HG03064 (cell line): Measurements from ENCODE around the gene ACTC1.
"Not testable (repeated sequence)": the region's sequence is repeated elsewhere in the genome, so short reads cannot be mapped to it uniquely, and the experiment has no call there.

Experiments
- ATAC-seq: cut with Tn5 transposase; IDR thresholded peaks from one replicate; pipeline ENCODE4 v1.9.1; 2021; ENCODE audit warnings: low read depth; ENCODE audit not compliant: unreplicated experiment

Gene ACTC1

GRCh38 chr15:34795267-34796081, at the start of gene ACTC1:
TSS of gene ACTC1 (minus strand) at chr15:34795549. CDS start at chr15:34794808, 741 bp downstream.
- no peak for ATAC-seq

GRCh38 chr15:34841262-34841725, 45.9 kb upstream of the ACTC1 start:
- no peak for ATAC-seq

- no peak for ATAC-seq
These were observed 42.9 kb upstream of the ACTC1 start for GRCh38 chr15:34838282-34838681.

- no peak for ATAC-seq
These were observed 42.1 kb upstream of the ACTC1 start for GRCh38 chr15:34837246-34838016.

GRCh38 chr15:34828145-34828911, 33.0 kb upstream of the ACTC1 start:
- ATAC-seq = no peak

GRCh38 chr15:34821831-34822230, 26.5 kb upstream of the ACTC1 start:
- no peak for ATAC-seq

GRCh38 chr15:34820110-34820509, 24.8 kb upstream of the ACTC1 start:
- ATAC-seq = no peak

- ATAC-seq = no peak
These were observed 23.2 kb upstream of the ACTC1 start for GRCh38 chr15:34818526-34818925.

GRCh38 chr15:34815836-34816235, 20.5 kb upstream of the ACTC1 start:
- no peak for ATAC-seq

GRCh38 chr15:34813446-34814190, 18.3 kb upstream of the ACTC1 start:
- no peak for ATAC-seq

- not testable (repeated sequence) for ATAC-seq
These were observed 17.6 kb upstream of the ACTC1 start for GRCh38 chr15:34812868-34813365.

GRCh38 chr15:34812369-34812768, 17.0 kb upstream of the ACTC1 start:
- ATAC-seq = no peak

GRCh38 chr15:34810443-34811129, 15.2 kb upstream of the ACTC1 start:
- no peak for ATAC-seq

- no peak for ATAC-seq
These were observed 13.8 kb upstream of the ACTC1 start for GRCh38 chr15:34809186-34809585.

- ATAC-seq = no peak
These were observed 12.7 kb upstream of the ACTC1 start for GRCh38 chr15:34808016-34808415.

GRCh38 chr15:34807241-34807640, 11.9 kb upstream of the ACTC1 start:
- ATAC-seq = not testable (repeated sequence)

- ATAC-seq = no peak
These were observed 9.4 kb upstream of the ACTC1 start for GRCh38 chr15:34804776-34805175.

- ATAC-seq = no peak
These were observed 8.8 kb upstream of the ACTC1 start for GRCh38 chr15:34804113-34804512.
